HepG2 (cell line): ENCODE data around the gene MEIS3. TPM values are rescaled to one million over a fixed set of nuclear protein-coding genes. Genes with fewer than 3 reads are reported as not detected.

ENCODE experiments used
- ATAC-seq: fragments of 200-7000 bp; cut with Tn5 transposase; 3 replicates; pipeline ENCODE4 v1.9.1; 2020; ENCODE audit warnings: mild to moderate bottlenecking, moderate library complexity
- BruUV-seq: library from RNA; stranded (reverse); fragments of 400-500 nt; replicated peaks from 2 replicates; lab custom pipeline; 2021; lab: Mats Ljungman, UMichigan
- CTCF ChIA-PET: fragments of 300-600 bp; formaldehyde crosslinking; extraction: SDS; loops from one replicate; lab custom pipeline; 2021; ENCODE audit warnings: low total read pairs, inconsistent platforms, low intra/inter-chr PET ratio; lab: Yijun Ruan, JAX
- POLR2A ChIA-PET: fragments of 350-600 bp; sonication (Branson Sonifier 250); formaldehyde crosslinking; loops from one replicate; lab custom pipeline; 2020; ENCODE audit warnings: antibody characterized with exemption, inconsistent platforms; lab: Yijun Ruan, JAX
- DNase-seq: peaks from one replicate; pipeline ENCODE4 v3.0.0-alpha.2; 2015; ENCODE audit warnings: low spot score
- FAIRE-seq: peaks from 3 replicates; lab custom pipeline; 2011; peaks lifted over from hg19 to GRCh38; lab: Jason Lieb, UNC
- H2AFZ ChIP-seq: one replicate; pipeline ENCODE4 v1.6.1; 2011; ENCODE audit warnings: low read length, inconsistent platforms
- H3K27ac ChIP-seq: fragments of 300-600 bp; 3 replicates; pipeline ENCODE4 v1.8.0; 2011; ENCODE audit warnings: mixed run types, mild to moderate bottlenecking, mixed read lengths, low read length, inconsistent platforms; ENCODE audit not compliant: insufficient read depth; ENCODE audit errors: extremely low read length
- H3K27me3 ChIP-seq, 2 experiments: fragments of 200-600 bp in 1 of 2; 2 replicates in 1 of 2; 3 replicates in 1 of 2; pipeline versions ENCODE4 v1.6.0 to v1.8.0; 2011; ENCODE audit warnings: low read length in 2 of 2, mild to moderate bottlenecking in 2 of 2, moderate library complexity in 2 of 2, inconsistent platforms in 1 of 2; ENCODE audit not compliant: insufficient read depth in 2 of 2, control insufficient read depth in 1 of 2
- H3K36me3 ChIP-seq, 2 experiments: fragments of 200-600 bp in 1 of 2; replicated peaks in 1 of 2; 2 replicates in 1 of 2; 3 replicates in 1 of 2; pipeline versions ENCODE4 v1.5.1 to v1.8.0; 2011; ENCODE audit warnings: low read length in 2 of 2, inconsistent platforms in 1 of 2; ENCODE audit not compliant: insufficient read depth in 2 of 2, control insufficient read depth in 1 of 2
- H3K4me1 ChIP-seq: 2 replicates; pipeline ENCODE4 v1.5.1; 2012; ENCODE audit warnings: low read length, inconsistent platforms; ENCODE audit not compliant: insufficient read depth
- H3K4me2 ChIP-seq: 2 replicates; pipeline ENCODE4 v1.6.0; 2011; ENCODE audit warnings: low read depth, low read length, inconsistent platforms
- H3K4me3 ChIP-seq, 3 experiments: fragments of 200-600 bp in 1 of 3; sonication (generic), shearing (Covaris generic) in 1 of 3; replicated peaks in 1 of 3; 2 replicates each; pipeline ENCODE4 v1.5.1; 2011 to 2016; ENCODE audit warnings: low read length in 3 of 3, inconsistent platforms in 2 of 3, low read depth in 2 of 3, mild to moderate bottlenecking in 2 of 3, control low read depth in 1 of 3, mixed read lengths in 1 of 3; ENCODE audit not compliant: insufficient read depth in 1 of 3
- H3K79me2 ChIP-seq: one replicate; pipeline ENCODE4 v1.6.1; 2011; ENCODE audit warnings: low read length, inconsistent platforms; ENCODE audit not compliant: insufficient read depth
- H3K9ac ChIP-seq: 2 replicates; pipeline ENCODE4 v1.6.0; 2011; ENCODE audit warnings: mild to moderate bottlenecking, low read depth, low read length, inconsistent platforms; ENCODE audit not compliant: insufficient read depth
- H3K9me3 ChIP-seq: 2 replicates; pipeline ENCODE4 v1.5.1; 2012; ENCODE audit warnings: mild to moderate bottlenecking, low read length
- H4K20me1 ChIP-seq: 2 replicates; pipeline ENCODE4 v1.6.0; 2011; ENCODE audit warnings: inconsistent platforms, mild to moderate bottlenecking, low read length, moderate library complexity; ENCODE audit not compliant: insufficient read depth
- AGO2 ChIP-seq: fragments of 200-400 bp; formaldehyde crosslinking; optimal IDR thresholded peaks from 2 replicates; pipeline ENCODE3; 2017; ENCODE audit warnings: mild to moderate bottlenecking, low read depth, low read length, moderate library complexity
- ATF4 ChIP-seq, 2 experiments: fragments of 450-650 bp in 1 of 2; sonication (generic) in 1 of 2; formaldehyde crosslinking; IDR thresholded peaks; 2 replicates each; pipeline versions ENCODE4 v1.5.0 to v1.8.0; 2020 to 2022; ENCODE audit warnings: mild to moderate bottlenecking in 1 of 2, missing genetic modification reagents in 1 of 2
- PHF20 ChIP-seq: sonication (generic); formaldehyde crosslinking; IDR thresholded peaks from 2 replicates; pipeline ENCODE4 v1.5.0; 2020; ENCODE audit warnings: mild to moderate bottlenecking, missing genetic modification reagents
- RBFOX2 ChIP-seq: fragments of 200-400 bp; formaldehyde crosslinking; IDR thresholded peaks from 2 replicates; pipeline ENCODE4 v1.6.1; 2017; ENCODE audit warnings: low read depth, mild to moderate bottlenecking, low read length
- ZFP36 ChIP-seq: fragments of 150-350 bp; IDR thresholded peaks from 2 replicates; pipeline ENCODE4 v1.6.1; 2018; ENCODE audit warnings: borderline replicate concordance, low read length, low read depth; ENCODE audit not compliant: partially characterized antibody
- WGBS: methylation state at CpG from one replicate; pipeline ENCODE4 v1.1.6; 2017; ENCODE audit warnings: low lambda C conversion rate; 5-methylcytosine and 5-hydroxymethylcytosine counted together
- in situ Hi-C: cut with HindIII; loops from 2 replicates; pipeline ENCODE4 v1.10.0; 2017; ENCODE audit warnings: low pct_unique_long_range_greater_than_20kb; ENCODE audit not compliant: extremely low pct_ligation_motif_present
- intact Hi-C: fragments of 100-400 bp; cut with micrococcal nuclease; formaldehyde crosslinking; loops from one replicate; pipeline ENCODE4 v1.10.0; 2022; ENCODE audit not compliant: unreplicated experiment
- polyA plus RNA-seq, 8 experiments: library from polyadenylated mRNA; depleted of rRNA in 3 of 8; stranded (reverse) in 7 of 8; unstranded in 1 of 8; fragments of >200 nt; fragmentation: Illumina TruSeq in 4 of 8; extraction: Trizol in 4 of 8; gene quantifications; 2 replicates each; pipeline versions ENCODE4 v1.2.1 to v1.2.3, GENCODE V29; 2011 to 2016; ENCODE audit warnings: low read depth in 4 of 8, missing spikeins in 1 of 8, mixed read lengths in 1 of 8; ENCODE audit not compliant: insufficient read depth in 1 of 8
- total RNA-seq, 5 experiments: library from RNA; depleted of rRNA; stranded (reverse); fragments of >200 nt; fragmentation: Illumina TruSeq; extraction: Trizol; gene quantifications; 2 replicates each; pipeline ENCODE4 v1.2.3, GENCODE V29; 2016; ENCODE audit warnings: low read depth in 1 of 5

Gene MEIS3
- total and polyA plus RNA-seq, 2 of the 13 experiments (the other 11 are each of a cell fraction or from before 2014, with no cell fraction given), result 0.09 to 0.70 TPM

GRCh38 chr19:47374876-47375693 lies 44.2 kb downstream of the MEIS3 start:
- no peaks in the 10 kb centered on the region for H3K27me3 ChIP-seq
- in situ Hi-C loops (no loop called here), intact Hi-C loops (no loop called here)
- TF ChIP-seq PHF20 (CRISPR knock-in tag) (no peak), RBFOX2 (peak; percentile 54)
- FAIRE-seq (no peak), DNase-seq (no peak), ATAC-seq (no peak)
- ChIA-PET POLR2A (no interaction called here), CTCF (no interaction called here)
- H3K36me3 ChIP-seq, result peaks cover 48 to 70% of the 10 kb centered on the region in 2 experiments; a peak in 4 of 5 replicates
- no peak overlapping the region for H3K4me3 ChIP-seq
- H3K4me2 ChIP-seq, result no peak overlapping the region
- H3K79me2 ChIP-seq, result no peaks in the 10 kb centered on the region
- no peak overlapping the region for H3K27ac ChIP-seq
- 0 out of 2 replicates have a peak, but pooled peaks cover 3% of the 10 kb centered on the region for H4K20me1 ChIP-seq
- H3K9me3 ChIP-seq, result no peaks in the 10 kb centered on the region
- H2AFZ ChIP-seq, result no peak overlapping the region
- 96% methylated on average over 16 of the region's 30 CpGs for WGBS
- no peaks in the 10 kb centered on the region for H3K4me1 ChIP-seq
- no peak overlapping the region for H3K9ac ChIP-seq
- BruUV-seq, result no TSS peak

- Histone ChIP-seq H3K27ac (no peak overlapping the region), H2AFZ (no peak overlapping the region), H3K36me3 (peaks cover 45 to 75% of the 10 kb centered on the region in 2 experiments; a peak in 4 of 5 replicates), H3K79me2 (no peaks in the 10 kb centered on the region), H3K9ac (no peak overlapping the region), H3K4me3 (no peak overlapping the region), H4K20me1 (0 out of 2 replicates have a peak, but pooled peaks cover 3% of the 10 kb centered on the region), H3K4me2 (no peak overlapping the region), H3K9me3 (no peaks in the 10 kb centered on the region), H3K4me1 (no peaks in the 10 kb centered on the region), H3K27me3 (no peaks in the 10 kb centered on the region)
- in situ Hi-C loops (no loop called here), intact Hi-C loops (no loop called here)
- DNase-seq (no peak), FAIRE-seq (no peak), ATAC-seq (no peak)
- CTCF ChIA-PET, result no interaction called here
- TF ChIP-seq ZFP36 (peak; percentile 29), ATF4 (CRISPR knock-in tag; IDR thresholded peaks at IDR 0.05) (no peak), AGO2 (peak; percentile 37)
- no TSS peak for BruUV-seq
- WGBS, result 96% methylated on average over 25 of the region's 33 CpGs
- POLR2A ChIA-PET, result no interaction called here
Observed at GRCh38 chr19:47373246-47374240, 45.8 kb downstream of the MEIS3 start.
